Fibroblast of lung (primary cell): ENCODE measurements around the gene BCL2L13. TPM values are rescaled to one million over a fixed set of nuclear protein-coding genes. Genes with fewer than 3 reads are reported as not detected.
A peak's percentile ranks its signal among the peaks of the same experiment; 100 is the strongest.

Experiments used
- DNase-seq, 2 donors: peaks; one replicate each; pipeline versions ENCODE4 v3.0.0 to v3.0.0-alpha.2; 2010; ENCODE audit warnings: low read depth in 2 of 2
- H2AFZ ChIP-seq: 2 replicates; pipeline ENCODE4 v1.5.1; 2012; ENCODE audit warnings: low read length, control low read depth, inconsistent platforms
- H3K27ac ChIP-seq: 2 replicates; pipeline ENCODE4 v1.5.1; 2011; ENCODE audit warnings: low read length, control low read depth; ENCODE audit not compliant: insufficient read depth
- H3K27me3 ChIP-seq: 2 replicates; pipeline ENCODE4 v1.5.1; 2011; ENCODE audit warnings: mild to moderate bottlenecking, low read length; ENCODE audit not compliant: control insufficient read depth, insufficient read depth
- H3K36me3 ChIP-seq: 2 replicates; pipeline ENCODE4 v1.5.1; 2011; ENCODE audit warnings: low read length; ENCODE audit not compliant: control insufficient read depth, insufficient read depth
- H3K4me1 ChIP-seq: 2 replicates; pipeline ENCODE4 v1.5.1; 2011; ENCODE audit warnings: low read length; ENCODE audit not compliant: control insufficient read depth, insufficient read depth; ENCODE audit errors: extremely low read depth
- H3K4me2 ChIP-seq: 2 replicates; pipeline ENCODE4 v1.5.1; 2011; ENCODE audit warnings: low read length, control low read depth; ENCODE audit not compliant: insufficient read depth; ENCODE audit errors: extremely low read depth
- H3K4me3 ChIP-seq, 4 experiments: fragments of 200-600 bp in 1 of 4; sonication (generic) in 1 of 4; replicated peaks in 1 of 4; 2 replicates each; pipeline ENCODE4 v1.5.1; 2011 to 2016; ENCODE audit warnings: low read length in 4 of 4, low read depth in 3 of 4, mild to moderate bottlenecking in 3 of 4, control low read depth in 2 of 4, inconsistent platforms in 1 of 4, mixed read lengths in 1 of 4; ENCODE audit not compliant: insufficient read depth in 1 of 4; ENCODE audit errors: control extremely low read depth in 1 of 4
- H3K79me2 ChIP-seq: 2 replicates; pipeline ENCODE4 v1.5.1; 2012; ENCODE audit warnings: mild to moderate bottlenecking, low read length, inconsistent platforms; ENCODE audit not compliant: control insufficient read depth, insufficient read depth
- H3K9ac ChIP-seq: 2 replicates; pipeline ENCODE4 v1.5.1; 2011; ENCODE audit warnings: mild to moderate bottlenecking, low read length, control low read depth; ENCODE audit not compliant: insufficient read depth
- H3K9me3 ChIP-seq: 2 replicates; pipeline ENCODE4 v1.5.1; 2012; ENCODE audit warnings: low read depth, low read length; ENCODE audit not compliant: control insufficient read depth, insufficient read depth
- H4K20me1 ChIP-seq: 2 replicates; pipeline ENCODE4 v1.5.1; 2011; ENCODE audit warnings: low read length; ENCODE audit not compliant: control insufficient read depth, insufficient read depth; ENCODE audit errors: extremely low read depth
- EZH2 ChIP-seq: IDR thresholded peaks from 2 replicates; pipeline ENCODE4 v1.5.1; 2012; ENCODE audit warnings: low read length, control low read depth, mild to moderate bottlenecking; ENCODE audit errors: missing control alignments
- polyA plus RNA-seq, 2 donors: library from polyadenylated mRNA; depleted of rRNA in 1 of 2; stranded (reverse) in 1 of 2; unstranded in 1 of 2; fragments of >200 nt; gene quantifications; 2 replicates each; pipeline ENCODE4 v1.2.1, GENCODE V29; 2011 to 2012; ENCODE audit warnings: missing spikeins in 1 of 2
- total RNA-seq: library from RNA; depleted of rRNA; stranded (reverse); fragments of >200 nt; gene quantifications from 2 replicates; pipeline ENCODE4 v1.2.1, GENCODE V29; 2014
- TF ChIP-seq, protein P1 (sequence below), 2 donors: IDR thresholded peaks in 1 of 2; conservative IDR thresholded peaks in 1 of 2; 1 replicate in 1 of 2; 2 replicates in 1 of 2; pipeline ENCODE4 v1.5.1; 2011 to 2012; ENCODE audit warnings: low read length in 2 of 2, control low read depth in 1 of 2, inconsistent platforms in 1 of 2, low read depth in 1 of 2, mild to moderate bottlenecking in 1 of 2

BCL2L13 gene
- total and polyA plus RNA-seq, 2 donors (not counting 1 experiment from before 2014, with no cell fraction given): 65.1 to 76.8 TPM

DNA sequence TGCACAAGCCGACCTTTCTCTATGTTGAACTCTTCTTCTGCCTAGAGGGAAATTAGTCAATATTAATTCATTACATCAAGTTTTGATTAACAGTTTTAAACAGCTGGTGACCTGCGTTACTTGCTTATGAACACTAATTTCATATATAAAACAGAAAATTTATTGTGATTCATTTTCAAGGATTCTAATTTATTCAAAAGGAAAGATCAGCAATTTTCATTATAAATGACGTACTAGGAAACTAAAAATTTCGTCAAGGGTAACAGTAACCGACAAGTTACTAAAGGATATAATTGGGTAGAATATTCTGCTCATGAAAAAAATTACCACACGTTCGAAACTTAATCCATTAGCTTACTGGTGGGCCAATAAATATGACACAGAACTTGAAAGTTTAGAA, 25.3 kb upstream of the BCL2L13 start:
- peaks cover 3% of the 10 kb centered on the region for H3K36me3 ChIP-seq
- no peaks in the 10 kb centered on the region for H3K27me3 ChIP-seq
- no peak overlapping the region for H2AFZ ChIP-seq

DNA sequence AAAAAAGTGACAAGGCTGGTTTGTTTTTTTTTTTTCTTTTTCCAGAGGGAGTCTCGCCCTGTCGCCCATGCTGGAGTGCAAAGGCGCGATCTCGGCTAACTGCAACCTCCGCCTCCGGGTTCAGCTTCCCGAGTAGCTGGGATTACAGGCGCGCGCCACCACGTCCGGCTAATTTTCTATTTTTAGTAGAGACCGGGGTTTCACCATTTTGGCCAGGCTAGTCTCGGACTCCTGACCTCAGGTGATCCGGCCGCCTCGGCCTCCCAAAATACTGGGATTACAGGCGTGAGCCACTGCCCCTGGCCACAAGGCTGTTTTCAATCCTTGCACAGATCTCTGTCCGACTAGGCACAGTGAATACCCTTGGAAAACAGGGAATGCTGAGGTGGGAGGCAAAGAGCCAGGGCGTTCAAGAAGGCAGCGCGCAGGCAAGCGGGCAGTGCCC, 10.6 kb upstream of the BCL2L13 start:
- peak overlapping the region; percentile 96 for H3K27ac ChIP-seq
- H3K9ac ChIP-seq: peak overlapping the region; percentile 99
- peaks cover 2% of the 10 kb centered on the region for H3K36me3 ChIP-seq
- DNase-seq: no peak
- no peaks in the 10 kb centered on the region for H3K4me1 ChIP-seq
- peak overlapping the region; percentile 34 for H3K4me2 ChIP-seq
- no peak overlapping the region for H2AFZ ChIP-seq
- no peaks in the 10 kb centered on the region for H3K27me3 ChIP-seq
- no peak for TF ChIP-seq EZH2
- TF ChIP-seq, protein P1, sequence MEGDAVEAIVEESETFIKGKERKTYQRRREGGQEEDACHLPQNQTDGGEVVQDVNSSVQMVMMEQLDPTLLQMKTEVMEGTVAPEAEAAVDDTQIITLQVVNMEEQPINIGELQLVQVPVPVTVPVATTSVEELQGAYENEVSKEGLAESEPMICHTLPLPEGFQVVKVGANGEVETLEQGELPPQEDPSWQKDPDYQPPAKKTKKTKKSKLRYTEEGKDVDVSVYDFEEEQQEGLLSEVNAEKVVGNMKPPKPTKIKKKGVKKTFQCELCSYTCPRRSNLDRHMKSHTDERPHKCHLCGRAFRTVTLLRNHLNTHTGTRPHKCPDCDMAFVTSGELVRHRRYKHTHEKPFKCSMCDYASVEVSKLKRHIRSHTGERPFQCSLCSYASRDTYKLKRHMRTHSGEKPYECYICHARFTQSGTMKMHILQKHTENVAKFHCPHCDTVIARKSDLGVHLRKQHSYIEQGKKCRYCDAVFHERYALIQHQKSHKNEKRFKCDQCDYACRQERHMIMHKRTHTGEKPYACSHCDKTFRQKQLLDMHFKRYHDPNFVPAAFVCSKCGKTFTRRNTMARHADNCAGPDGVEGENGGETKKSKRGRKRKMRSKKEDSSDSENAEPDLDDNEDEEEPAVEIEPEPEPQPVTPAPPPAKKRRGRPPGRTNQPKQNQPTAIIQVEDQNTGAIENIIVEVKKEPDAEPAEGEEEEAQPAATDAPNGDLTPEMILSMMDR (conservative IDR thresholded peaks at IDR 0.05 in 1 of 2, IDR thresholded peaks at IDR 0.05 in 1 of 2; ENCODE audit: low read depth in 1 of 2, low read length in 2 of 2): no peak
- H3K4me3 ChIP-seq: peak overlapping the region; percentile 88 to 100 (median 91)
- peaks cover 47% of the 10 kb centered on the region for H3K79me2 ChIP-seq
- no peaks in the 10 kb centered on the region for H4K20me1 ChIP-seq
- H3K9me3 ChIP-seq: no peaks in the 10 kb centered on the region

More for the DNA sequence above, 25.3 kb upstream of the BCL2L13 start:
- Histone ChIP-seq H3K27ac (no peak overlapping the region), H3K4me2 (no peak overlapping the region), H3K4me1 (no peaks in the 10 kb centered on the region), H3K4me3 (no peak overlapping the region), H4K20me1 (no peaks in the 10 kb centered on the region), H3K9me3 (no peaks in the 10 kb centered on the region), H3K9ac (no peak overlapping the region), H3K79me2 (peaks cover 3% of the 10 kb centered on the region)
- TF ChIP-seq, protein P1 (conservative IDR thresholded peaks at IDR 0.05 in 1 of 2, IDR thresholded peaks at IDR 0.05 in 1 of 2; ENCODE audit: low read depth in 1 of 2, low read length in 2 of 2): no peak
- TF ChIP-seq EZH2: no peak
- no peak for DNase-seq

DNA sequence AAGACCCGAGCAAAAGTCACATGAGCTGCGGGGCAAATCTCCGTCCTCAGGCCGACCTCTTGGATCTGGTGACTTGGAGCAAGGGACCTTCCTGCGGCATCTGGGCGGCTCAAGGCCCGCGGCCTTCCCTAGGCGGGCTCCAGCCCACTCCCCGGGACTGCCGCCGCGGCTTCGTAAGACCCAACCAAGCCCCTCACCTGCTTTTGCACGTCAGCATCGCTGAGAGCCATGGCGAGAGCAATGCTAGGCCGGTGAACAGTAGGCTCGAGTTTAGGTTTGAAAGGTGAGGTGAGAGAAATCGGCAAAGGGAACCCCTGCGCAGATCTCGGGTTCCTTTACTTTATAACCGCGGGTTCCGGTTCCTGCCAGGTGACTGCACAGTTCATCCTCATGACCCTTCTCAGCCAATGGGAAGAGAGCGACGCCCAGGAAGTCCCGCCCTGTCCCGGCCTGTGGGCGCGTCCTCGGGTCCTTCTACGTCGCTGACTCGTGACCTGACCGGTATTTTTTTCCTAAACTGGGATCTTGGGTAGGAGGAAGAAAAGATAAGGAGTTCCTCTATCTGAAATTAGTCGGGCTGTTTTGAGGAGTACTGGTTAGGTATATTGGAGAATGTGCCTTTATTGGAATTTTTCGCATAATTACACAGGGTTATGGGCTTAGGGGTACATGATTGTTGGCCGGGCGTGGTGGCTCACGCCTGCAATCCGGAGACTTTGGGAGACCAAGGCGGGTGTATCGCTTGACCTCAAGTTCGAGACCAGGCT, 10.0 kb upstream of the BCL2L13 start, which contains the start of gene ATP6V1E1:
Gene ATP6V1E1 (minus strand): TSS at position 344 of the 767 bp plus-strand sequence. CDS start 114 bp downstream, at position 230.
- peaks cover 41% of the 10 kb centered on the region for H3K79me2 ChIP-seq
- H2AFZ ChIP-seq: peak within 1 kb of the TSS; percentile 95
- H3K9ac ChIP-seq: peak within 1 kb of the TSS; percentile 99
- H3K4me2 ChIP-seq: peak within 1 kb of the TSS; percentile 86
- peak within 1 kb of the TSS; percentile 88 to 100 (median 91) for H3K4me3 ChIP-seq
- no peaks in the 10 kb centered on the region for H3K9me3 ChIP-seq
- peak within 1 kb of the TSS; percentile 96 for H3K27ac ChIP-seq
- peak; percentile 96 to 97 for DNase-seq
- H3K4me1 ChIP-seq: peaks cover 3% of the 10 kb centered on the region
- no peaks in the 10 kb centered on the region for H4K20me1 ChIP-seq
- H3K27me3 ChIP-seq: no peaks in the 10 kb centered on the region
- no peak for TF ChIP-seq EZH2
- TF ChIP-seq, protein P1 (conservative IDR thresholded peaks at IDR 0.05 in 1 of 2, IDR thresholded peaks at IDR 0.05 in 1 of 2; ENCODE audit: low read depth in 1 of 2, low read length in 2 of 2): no peak
- no peaks in the 10 kb centered on the region for H3K36me3 ChIP-seq
